ENCODE data around the gene PACRG. TPM values are rescaled to one million over a fixed set of nuclear protein-coding genes. Genes with fewer than 3 reads are reported as not detected.

PACRG gene
- total RNA-seq, 1 experiment from 2014 or later = 0.26 TPM

- Histone ChIP-seq H3K27ac (ENCODE audit: insufficient read length, low read depth, low read length) (no peak overlapping the region), H3K23me2 (ENCODE audit: insufficient read length, low read depth, low read length, poor library complexity, severe bottlenecking) (no peaks in the 10 kb centered on the region), H2BK5ac (ENCODE audit: insufficient read length, low read length) (no peak overlapping the region), H3K4me1 (ENCODE audit: insufficient read depth, low read length) (no peaks in the 10 kb centered on the region), H3K4me2 (ENCODE audit: insufficient read depth, insufficient read length, low read length) (no peak overlapping the region), H3K79me1 (ENCODE audit: insufficient read depth, low read depth, low read length, poor library complexity, severe bottlenecking) (no peaks in the 10 kb centered on the region), H3K18ac (ENCODE audit: insufficient read length, low read depth, low read length) (no peak overlapping the region), H3K56ac (ENCODE audit: insufficient read length, low read depth, low read length) (no peak overlapping the region), H3K14ac (ENCODE audit: insufficient read depth, low read length) (no peak overlapping the region), H4K20me1 (ENCODE audit: control insufficient read depth, insufficient read depth, insufficient read length) (no peaks in the 10 kb centered on the region), H3K79me2 (ENCODE audit: insufficient read depth, low read length) (no peaks in the 10 kb centered on the region), H2BK15ac (ENCODE audit: low read depth, low read length) (no peak overlapping the region), H2BK20ac (ENCODE audit: low read depth, low read length, poor library complexity, severe bottlenecking) (no peak overlapping the region), H3K9ac (ENCODE audit: extremely low read depth, insufficient read length, low read length) (no peak overlapping the region), H2BK120ac (ENCODE audit: low read depth, low read length, poor library complexity, severe bottlenecking) (no peak overlapping the region), H3K23ac (ENCODE audit: insufficient read length, low read depth, low read length) (no peak overlapping the region), H3K9me3 (ENCODE audit: control insufficient read depth, low read depth, low read length) (no peaks in the 10 kb centered on the region), H2AFZ (ENCODE audit: low read length) (no peak overlapping the region), H2BK12ac (ENCODE audit: insufficient read length, low read depth, low read length) (no peak overlapping the region), H3K4ac (ENCODE audit: low read depth, low read length) (no peak overlapping the region), H4K8ac (replicated peaks; ENCODE audit: insufficient read length, low read depth, low read length) (no peak overlapping the region), H3T11ph (ENCODE audit: low read length) (peak overlapping the region; percentile 21), H4K91ac (ENCODE audit: insufficient read length, low read depth, low read length) (no peak overlapping the region), H2AK5ac (ENCODE audit: insufficient read length, low read length) (no peak overlapping the region), H3K27me3 (ENCODE audit: insufficient read depth, low read length) (no peaks in the 10 kb centered on the region), H4K5ac (ENCODE audit: insufficient read length, low read depth, low read length) (no peak overlapping the region)
- Mint-ChIP-seq H3K27ac (peak overlapping the region in 2 of 3 experiments; percentile 65 to 76; a peak in 4 of 7 replicates), H3K4me1 (peaks cover 17 to 18% of the 10 kb centered on the region in 2 experiments), H3K9me3 (peaks cover 5 to 6% of the 10 kb centered on the region in 2 experiments; a peak in 4 of 5 replicates), H3K4me3 (no peak overlapping the region), H3K36me3 (ENCODE audit: insufficient read depth in 1 of 3, low read depth in 3 of 3) (peaks cover 0 to 13% (median 2%) of the 10 kb centered on the region in 3 experiments; a peak in 3 of 7 replicates), H3K27me3 (ENCODE audit: low read depth) (no peaks in the 10 kb centered on the region)
- no peak for DNase-seq
- no peak for TF ChIP-seq CTCF (conservative IDR thresholded peaks at IDR 0.05)
- no CpG with 5 or more reads among the region's 13 CpGs for WGBS (ENCODE audit: extremely low coverage, insufficient read length, low lambda C conversion rate)
Observed at GRCh38 chr6:162713974-162714780, 13.6 kb upstream of the PACRG start.
